Stomach (tissue), 9 donors: Measurements from ENCODE around the gene DRGX. TPM values are rescaled to one million over a fixed set of nuclear protein-coding genes. Genes with fewer than 3 reads are reported as not detected.

ENCODE experiments used
- DNase-seq, 2 donors: peaks; one replicate each; pipeline versions ENCODE4 v3.0.0 to v3.0.0-alpha.2; 2013 to 2019
- H3K27ac ChIP-seq, 5 donors: fragments of 200-600 bp in 4 of 5; sonication (generic) in 4 of 5; one replicate each; pipeline ENCODE4 v1.5.1; 2013 to 2019; ENCODE audit warnings: mild to moderate bottlenecking in 1 of 5, moderate library complexity in 1 of 5
- H3K27me3 ChIP-seq, 3 donors: fragments of 200-600 bp; sonication (generic); one replicate each; pipeline ENCODE4 v1.5.1; 2017 to 2019; ENCODE audit warnings: mixed run types in 1 of 3
- H3K36me3 ChIP-seq, 4 donors: fragments of 200-600 bp; sonication (generic); 1 replicate in 3 of 4; 2 replicates in 1 of 4; pipeline ENCODE4 v1.5.1; 2016 to 2019
- H3K4me1 ChIP-seq, 4 donors: fragments of 200-600 bp; sonication (generic); one replicate each; pipeline ENCODE4 v1.5.1; 2016 to 2019
- H3K4me3 ChIP-seq, 4 donors: fragments of 200-600 bp; sonication (generic) in 3 of 4; one replicate each; pipeline ENCODE4 v1.5.1; 2016 to 2019; ENCODE audit warnings: mild to moderate bottlenecking in 1 of 4
- H3K9me3 ChIP-seq, 4 donors: fragments of 200-600 bp; sonication (generic); one replicate each; pipeline ENCODE4 v1.5.1; 2016 to 2019
- CTCF ChIP-seq, 7 experiments: fragments of 450-650 bp in 4 of 7; fragments of 200-600 bp in 3 of 7; sonication (generic) in 3 of 7; IDR thresholded peaks; one replicate each; pipeline ENCODE4 v1.5.1; 2016 to 2019; ENCODE audit warnings: antibody characterized with exemption in 7 of 7, control low read depth in 2 of 7, mild to moderate bottlenecking in 1 of 7
- EP300 ChIP-seq: sonication (generic); formaldehyde crosslinking; IDR thresholded peaks from one replicate; pipeline ENCODE4 v1.6.1; 2017; ENCODE audit warnings: antibody characterized with exemption
- POLR2A ChIP-seq, 4 donors: fragments of 450-650 bp; IDR thresholded peaks; one replicate each; pipeline ENCODE4 v1.6.1; 2016; ENCODE audit warnings: antibody characterized with exemption in 4 of 4, control low read depth in 2 of 4, mild to moderate bottlenecking in 1 of 4, moderate library complexity in 1 of 4
- POLR2AphosphoS5 ChIP-seq, 3 donors: sonication (generic); formaldehyde crosslinking; IDR thresholded peaks; one replicate each; pipeline ENCODE4 v1.6.1; 2016; ENCODE audit warnings: antibody characterized with exemption in 3 of 3
- WGBS, 5 donors: extraction: QIAGEN DNeasy Blood & Tissue Kit in 3 of 5; methylation state at CpG; one replicate each; pipeline versions ENCODE4 v1.1.5 to v1.1.7; 2013 to 2018; 5-methylcytosine and 5-hydroxymethylcytosine counted together
- intact Hi-C: fragments of 100-400 bp; cut with DNase I; formaldehyde crosslinking; loops from one replicate; pipeline ENCODE4 v1.15.1; 2023; ENCODE audit warnings: low total_unique reads
- polyA plus RNA-seq, 3 donors: library from polyadenylated mRNA; stranded (reverse); fragments of 200-250 nt; gene quantifications; one replicate each; pipeline ENCODE4 v1.2.3, GENCODE V29; 2013
- total RNA-seq, 5 donors: library from RNA; depleted of rRNA; stranded (reverse); fragments of >200 nt; gene quantifications; one replicate each; pipeline versions ENCODE4 v1.1.0 to v1.2.3, GENCODE V29; 2014 to 2016
- donor health status: healthy with polysubstance abuse.
- donor health status: Bipolar disorder and iron deficiency.
- donor health status: healthy.

Gene DRGX
- total and polyA plus RNA-seq, 8 donors: not detected

- intact Hi-C loops: no loop called here
- Histone ChIP-seq H3K27me3 (no peaks in the 10 kb centered on the region), H3K9me3 (no peaks in the 10 kb centered on the region), H3K27ac (no peak overlapping the region), H3K4me3 (no peak overlapping the region), H3K4me1 (no peaks in the 10 kb centered on the region), H3K36me3 (no peaks in the 10 kb centered on the region)
- peak in 1 of 2 donors; percentile 9 for DNase-seq
- WGBS, 5 donors: 90 to 96% (median 92%) methylated on average over 44 to 48 of the region's 48 CpGs
- no peak for TF ChIP-seq EP300
- no peak for TF ChIP-seq POLR2AphosphoS5 (IDR thresholded peaks at IDR 0.05)
- no peak for TF ChIP-seq POLR2A (IDR thresholded peaks at IDR 0.05)
- TF ChIP-seq CTCF (IDR thresholded peaks at IDR 0.05): no peak
Measured at GRCh38 chr10:49325916-49326783, 69.7 kb downstream of the DRGX start.

- H3K4me1 ChIP-seq: no peaks in the 10 kb centered on the region
- no peak overlapping the region for H3K4me3 ChIP-seq
- H3K36me3 ChIP-seq: no peaks in the 10 kb centered on the region
- H3K27ac ChIP-seq: no peak overlapping the region
- DNase-seq: peak in 1 of 2 donors; percentile 19
- no peaks in the 10 kb centered on the region for H3K27me3 ChIP-seq
- WGBS, 5 donors: 80 to 91% (median 82%) methylated on average over 15 to 20 of the region's 20 CpGs
- TF ChIP-seq POLR2A (IDR thresholded peaks at IDR 0.05) (no peak), CTCF (IDR thresholded peaks at IDR 0.05) (no peak), POLR2AphosphoS5 (IDR thresholded peaks at IDR 0.05) (no peak), EP300 (no peak)
- intact Hi-C loops: no loop called here
- no peaks in the 10 kb centered on the region for H3K9me3 ChIP-seq
Measured at GRCh38 chr10:49325131-49325915, 70.6 kb downstream of the DRGX start.

GRCh38 chr10:49324711-49325110, 71.2 kb downstream of the DRGX start:
- Histone ChIP-seq H3K4me3 (no peak overlapping the region), H3K27ac (no peak overlapping the region), H3K36me3 (no peaks in the 10 kb centered on the region), H3K9me3 (no peaks in the 10 kb centered on the region), H3K27me3 (no peaks in the 10 kb centered on the region), H3K4me1 (no peaks in the 10 kb centered on the region)
- TF ChIP-seq POLR2AphosphoS5 (IDR thresholded peaks at IDR 0.05) (no peak), CTCF (IDR thresholded peaks at IDR 0.05) (no peak), EP300 (no peak), POLR2A (IDR thresholded peaks at IDR 0.05) (no peak)
- DNase-seq: peak in 1 of 2 donors; percentile 19
- 63 to 75% (median 70%) methylated on average over 4 of the region's 4 CpGs for WGBS, 5 donors
- intact Hi-C loops: no loop called here

- 76 to 88% (median 82%) methylated on average over 9 of the region's 9 CpGs for WGBS, 5 donors
- no peaks in the 10 kb centered on the region for H3K9me3 ChIP-seq
- no peaks in the 10 kb centered on the region for H3K36me3 ChIP-seq
- H3K4me1 ChIP-seq: no peaks in the 10 kb centered on the region
- intact Hi-C loops: no loop called here
- H3K27me3 ChIP-seq: no peaks in the 10 kb centered on the region
- TF ChIP-seq POLR2A (IDR thresholded peaks at IDR 0.05): no peak
- TF ChIP-seq POLR2AphosphoS5 (IDR thresholded peaks at IDR 0.05): no peak
- no peak for TF ChIP-seq EP300
- no peak for TF ChIP-seq CTCF (IDR thresholded peaks at IDR 0.05)
- no peak overlapping the region for H3K4me3 ChIP-seq
- H3K27ac ChIP-seq: no peak overlapping the region
- peak in 1 of 2 donors; percentile 9 for DNase-seq
Measured at GRCh38 chr10:49323896-49324270, 72.0 kb downstream of the DRGX start.
